CD4-positive, alpha-beta T cell treated with Interleukin-17A for 1 hour (primary cell): ENCODE measurements around the gene SARDH.

Experiments used
- DNase-seq: peaks from one replicate; pipeline ENCODE4 v3.0.0-alpha.2; 2020

Gene SARDH

DNA sequence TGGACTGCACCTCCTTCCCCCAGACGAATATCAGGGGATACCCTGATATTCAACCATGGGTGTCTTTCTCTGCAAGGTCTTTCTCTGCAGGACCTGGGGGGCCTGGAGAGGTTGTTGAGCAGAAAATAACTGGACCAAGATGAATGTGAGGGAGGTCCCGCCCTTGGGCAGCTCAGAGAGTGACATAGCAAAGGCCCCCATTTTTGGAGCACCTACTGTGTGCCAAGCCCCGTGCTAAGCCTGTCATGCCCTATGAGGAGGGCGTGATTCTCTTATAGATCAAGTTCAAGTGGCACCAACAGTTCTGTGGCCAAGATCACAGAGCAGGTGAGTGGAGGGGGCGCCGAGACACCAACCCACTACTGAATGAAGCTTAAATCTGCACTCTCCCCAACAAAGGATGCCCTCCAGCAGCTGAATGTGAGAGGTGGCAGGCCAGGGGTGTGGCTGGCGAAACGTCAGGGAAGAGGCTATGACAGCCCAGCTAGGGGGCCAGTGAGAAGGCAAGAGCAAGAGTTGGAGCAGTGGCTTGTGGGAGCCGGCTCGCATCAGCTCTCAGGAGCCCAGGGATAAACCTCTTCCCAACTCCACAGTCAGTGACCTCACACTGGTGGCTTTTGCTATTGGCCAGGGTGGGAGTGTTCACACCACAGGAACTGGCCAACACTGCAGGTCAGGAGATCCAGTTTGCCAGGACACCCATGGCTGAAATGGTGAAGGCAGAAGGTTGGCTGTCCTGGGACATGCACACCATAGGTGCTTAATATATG, 5.3 kb downstream of the SARDH start:
- DNase-seq = no peak

DNA sequence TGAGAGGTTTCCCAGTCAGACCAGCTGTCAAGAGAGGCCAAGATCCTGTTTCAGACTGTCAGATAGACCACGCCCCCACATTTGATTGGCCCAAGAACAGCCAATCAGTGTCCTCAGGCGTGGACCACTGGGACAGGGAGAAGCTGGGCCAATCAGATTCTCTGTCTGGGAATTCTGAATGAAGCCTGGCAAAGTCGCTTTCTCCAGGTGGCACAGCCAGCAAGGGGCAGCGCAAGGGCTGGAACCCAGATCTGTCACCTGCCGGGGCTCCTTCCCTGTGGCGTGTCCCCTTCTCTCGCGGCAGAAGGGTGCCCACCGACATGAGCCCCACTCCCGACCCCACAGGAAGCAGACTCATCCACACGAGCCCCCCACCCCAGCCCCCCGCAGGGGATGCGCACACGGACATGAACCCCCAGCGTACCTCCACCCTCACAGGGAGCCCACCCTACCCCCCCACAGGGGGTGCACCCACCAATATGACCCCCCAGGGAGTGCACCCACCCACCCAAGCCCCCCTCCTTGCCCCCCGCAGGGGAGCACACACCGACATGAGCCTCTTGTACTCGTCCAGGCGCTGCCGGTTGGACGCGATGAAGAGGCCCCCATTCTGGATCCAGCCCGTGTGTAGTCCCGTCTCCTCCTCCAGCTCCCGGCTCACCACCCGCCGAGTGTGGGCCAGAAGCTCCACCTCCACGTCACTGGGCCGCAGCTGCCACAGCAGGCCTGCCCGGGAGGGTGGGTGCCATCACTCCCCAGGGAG, 6.1 kb downstream of the SARDH start:
- DNase-seq = no peak

DNA sequence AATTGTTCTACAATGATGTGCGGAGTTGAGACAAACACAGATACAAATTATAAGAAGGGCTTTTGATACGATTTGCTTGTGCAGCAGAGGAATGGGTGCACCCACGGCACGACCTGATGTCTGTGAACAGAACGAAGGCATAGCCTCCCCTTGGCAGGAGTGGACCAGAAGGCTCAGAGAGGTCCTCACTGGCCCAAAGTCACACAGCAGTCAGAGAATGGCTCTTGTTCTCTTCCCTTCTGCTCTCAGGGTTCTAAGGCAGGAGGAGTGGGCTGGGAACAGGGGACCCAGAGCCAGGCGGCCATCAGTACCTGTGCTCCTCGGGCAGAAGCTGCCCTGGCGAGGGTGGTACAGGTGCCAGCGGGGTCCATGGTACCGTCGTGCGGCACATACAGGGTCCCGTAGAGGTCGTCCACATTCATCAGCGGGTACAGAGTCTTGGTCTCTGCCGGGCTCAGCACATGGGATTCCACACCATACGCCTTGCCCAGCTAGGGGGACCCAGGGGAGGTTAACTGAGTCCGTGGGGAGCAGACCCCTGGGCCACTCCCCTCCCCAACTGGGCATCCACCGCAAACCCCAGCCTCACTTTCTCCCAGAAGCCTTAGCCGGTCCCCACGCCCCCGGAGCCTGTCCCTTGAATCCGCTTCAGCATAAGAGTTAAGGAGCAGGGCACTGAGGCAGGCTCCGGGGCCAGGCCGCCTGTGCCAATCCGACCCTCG, 7.0 kb downstream of the SARDH start:
- DNase-seq = no peak

DNA sequence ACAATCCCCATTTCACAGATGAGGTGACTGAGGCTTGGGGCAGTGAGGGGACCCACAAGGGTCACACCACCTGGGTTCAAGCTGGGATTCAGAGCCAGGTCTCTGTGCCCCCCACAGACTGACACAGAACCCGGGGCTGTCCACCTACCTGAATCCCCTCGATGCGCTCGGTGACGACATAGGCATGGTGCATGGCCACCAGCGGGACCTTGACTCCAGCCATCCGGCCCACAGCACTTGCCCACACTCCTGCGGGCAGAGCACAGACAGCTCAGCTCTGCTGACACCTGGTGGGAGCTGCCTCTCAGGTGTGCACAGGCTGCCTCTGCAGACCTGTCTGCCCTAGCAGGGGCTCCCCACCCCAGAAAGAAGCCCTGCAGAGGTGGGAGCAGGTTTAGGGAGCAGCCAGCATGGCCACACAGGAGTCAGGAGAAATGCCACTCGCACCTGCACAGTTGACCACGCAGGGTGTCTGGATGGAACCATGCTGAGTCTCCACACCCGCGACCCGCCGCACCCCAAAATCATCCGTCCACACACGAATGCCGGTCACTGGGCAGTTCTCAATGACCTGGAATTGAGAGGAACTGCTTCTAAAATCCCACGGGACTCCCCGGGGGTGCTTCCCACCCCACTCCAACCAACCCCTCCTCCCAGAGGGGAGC, 8.4 kb downstream of the SARDH start:
- DNase-seq = no peak

DNA sequence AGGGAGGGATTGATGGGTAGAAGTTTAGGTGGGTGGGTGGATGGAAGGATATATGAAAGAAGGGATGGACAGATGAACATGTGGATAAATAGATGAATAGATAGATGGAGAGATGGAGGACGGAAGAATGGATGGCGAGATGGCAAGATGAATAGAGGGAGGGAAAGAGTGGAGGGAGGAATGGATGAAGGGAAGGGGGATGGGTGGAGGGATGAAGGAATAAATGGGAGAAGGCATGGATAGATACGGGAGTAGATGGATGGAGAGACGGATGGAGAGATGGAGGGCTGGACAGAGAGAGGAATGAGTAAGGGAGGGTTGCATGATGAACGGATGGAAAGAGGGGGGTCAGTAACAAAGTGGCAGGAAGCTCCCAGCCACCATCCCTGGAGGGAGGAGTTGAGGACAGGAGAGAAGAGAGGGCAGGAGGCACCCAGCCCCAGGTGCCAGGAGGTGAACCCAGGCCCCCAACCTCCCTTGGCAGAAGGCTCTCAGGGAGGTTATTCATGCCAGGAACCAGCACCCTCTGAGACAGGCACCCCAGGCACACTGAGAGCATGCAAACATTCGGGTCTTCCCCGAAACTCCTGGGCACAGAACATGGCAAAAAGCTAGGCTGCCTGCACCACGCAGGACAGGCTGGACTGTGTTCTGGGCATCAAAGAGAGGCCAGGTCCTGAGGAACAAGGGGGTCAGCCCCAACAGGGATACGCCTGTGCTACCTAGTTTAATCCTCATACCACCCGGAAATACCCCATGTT, 9.1 kb downstream of the SARDH start:
- no peak for DNase-seq

DNA sequence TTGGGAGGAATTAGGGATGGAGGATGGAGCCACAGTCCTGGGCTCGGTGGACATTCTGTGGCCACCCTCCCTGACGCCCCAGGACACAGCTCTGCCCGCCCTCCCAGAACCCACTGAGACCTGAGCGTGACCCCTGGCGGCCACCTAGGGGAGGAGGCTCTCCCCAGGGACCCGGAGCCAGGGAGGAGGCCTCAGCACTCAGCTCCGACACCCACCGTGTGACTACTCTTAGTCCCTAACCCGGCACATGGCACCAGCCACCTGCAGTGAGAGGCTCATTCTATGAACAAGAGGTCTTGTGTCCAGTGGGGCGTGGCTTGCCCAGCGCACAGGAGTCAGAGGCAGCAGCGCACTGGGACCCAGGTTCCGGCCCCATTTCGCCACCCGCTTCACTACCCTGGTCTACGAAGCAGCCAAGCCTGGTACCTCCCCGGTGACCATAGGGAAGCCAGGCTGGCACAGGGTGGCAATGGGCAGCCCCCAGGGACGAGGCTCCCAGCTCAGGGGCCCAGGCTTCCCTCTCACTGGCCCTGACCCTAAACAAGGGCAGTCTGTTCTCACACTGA, 10.2 kb downstream of the SARDH start:
- no peak for DNase-seq

DNA sequence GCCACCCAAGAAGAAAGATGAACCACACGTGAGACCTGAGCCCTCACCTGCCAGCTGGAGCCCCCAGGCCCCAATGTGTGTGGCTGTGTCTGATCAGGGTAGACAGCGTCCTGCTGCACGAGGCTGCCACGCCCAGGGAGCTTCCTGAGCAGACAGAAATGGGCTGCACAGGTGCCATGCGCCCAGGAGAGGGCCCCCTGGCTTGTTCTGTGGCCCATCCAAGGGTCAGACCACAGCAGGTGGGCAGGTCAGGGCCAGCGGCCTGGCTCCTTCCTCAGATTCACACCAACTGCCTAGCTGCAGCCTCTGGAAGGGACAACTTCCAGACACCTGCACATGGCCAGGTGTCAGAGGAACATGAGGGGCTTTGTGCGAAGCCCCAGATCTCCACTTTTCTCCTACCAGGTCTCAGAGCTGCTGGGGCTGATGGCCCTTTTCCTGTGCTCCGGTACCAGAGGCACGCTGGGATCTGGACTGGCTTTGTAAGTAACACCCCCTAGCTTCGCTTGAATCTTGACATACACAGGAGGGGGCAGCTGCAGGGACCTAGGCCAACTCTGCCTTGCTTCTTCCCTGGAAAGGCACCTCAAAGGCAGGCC, 10.8 kb downstream of the SARDH start:
- no peak for DNase-seq

DNA sequence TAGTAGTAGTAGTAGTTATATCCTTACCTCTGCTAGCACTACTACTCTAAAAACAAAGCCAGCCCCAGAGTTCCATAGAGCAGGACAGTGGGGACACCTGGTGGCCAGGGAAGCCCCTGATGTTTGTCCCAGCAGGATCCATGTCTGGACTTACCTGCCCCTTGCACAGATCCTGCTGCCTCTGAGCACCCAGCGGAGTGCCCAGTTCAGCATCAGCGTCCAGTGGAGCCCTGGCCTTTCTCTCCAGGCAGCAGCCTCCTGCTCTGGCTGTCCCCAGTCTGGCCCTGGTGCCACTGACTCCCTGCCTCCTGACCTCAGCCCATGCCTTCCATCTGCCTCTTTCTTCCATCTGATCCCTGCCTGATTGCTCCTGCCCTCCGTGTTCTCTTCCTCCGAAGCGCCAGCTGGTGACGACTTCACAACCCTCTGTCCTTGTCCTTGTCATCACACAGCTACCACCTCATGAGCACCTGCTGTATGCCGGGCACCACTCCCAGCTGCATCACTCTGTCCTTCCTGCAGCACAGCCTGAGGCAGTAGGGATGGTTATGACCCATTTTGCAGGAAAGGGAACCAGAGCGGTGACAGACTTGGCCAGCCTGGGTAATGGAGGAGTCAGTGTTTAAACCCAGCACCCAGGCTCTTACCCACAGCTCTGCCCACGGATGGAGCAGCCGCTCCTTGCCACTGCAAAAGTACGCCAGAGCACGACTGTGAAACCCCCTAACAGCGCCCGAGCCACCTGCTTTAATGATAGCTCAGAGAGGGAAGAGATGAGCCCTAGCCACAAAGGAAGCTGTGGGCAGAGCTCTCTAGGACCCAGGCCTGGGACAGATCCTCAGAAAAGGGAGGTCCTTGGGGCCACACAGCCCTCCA, 11.5 kb downstream of the SARDH start:
- peak; percentile 66 for DNase-seq

DNA sequence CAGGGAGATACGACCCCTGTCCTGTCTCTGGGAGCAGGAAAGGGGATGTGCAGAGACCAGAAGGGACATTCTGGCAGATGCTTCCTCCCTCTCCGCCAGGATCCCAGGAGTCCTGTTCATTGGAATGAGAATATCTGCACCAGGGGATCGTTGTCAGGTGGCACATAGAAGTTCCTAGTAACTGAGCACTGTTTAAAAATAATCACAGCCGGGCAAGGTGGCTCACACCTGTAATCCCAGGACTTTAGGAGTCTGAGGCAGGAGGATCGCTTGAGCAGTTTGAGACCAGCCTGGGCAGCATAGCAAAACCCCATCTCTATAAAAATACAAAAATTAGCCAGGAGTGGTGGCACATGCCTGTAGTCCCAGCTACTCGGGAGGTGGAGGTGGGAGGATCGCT, 12.3 kb downstream of the SARDH start:
- DNase-seq = no peak

DNA sequence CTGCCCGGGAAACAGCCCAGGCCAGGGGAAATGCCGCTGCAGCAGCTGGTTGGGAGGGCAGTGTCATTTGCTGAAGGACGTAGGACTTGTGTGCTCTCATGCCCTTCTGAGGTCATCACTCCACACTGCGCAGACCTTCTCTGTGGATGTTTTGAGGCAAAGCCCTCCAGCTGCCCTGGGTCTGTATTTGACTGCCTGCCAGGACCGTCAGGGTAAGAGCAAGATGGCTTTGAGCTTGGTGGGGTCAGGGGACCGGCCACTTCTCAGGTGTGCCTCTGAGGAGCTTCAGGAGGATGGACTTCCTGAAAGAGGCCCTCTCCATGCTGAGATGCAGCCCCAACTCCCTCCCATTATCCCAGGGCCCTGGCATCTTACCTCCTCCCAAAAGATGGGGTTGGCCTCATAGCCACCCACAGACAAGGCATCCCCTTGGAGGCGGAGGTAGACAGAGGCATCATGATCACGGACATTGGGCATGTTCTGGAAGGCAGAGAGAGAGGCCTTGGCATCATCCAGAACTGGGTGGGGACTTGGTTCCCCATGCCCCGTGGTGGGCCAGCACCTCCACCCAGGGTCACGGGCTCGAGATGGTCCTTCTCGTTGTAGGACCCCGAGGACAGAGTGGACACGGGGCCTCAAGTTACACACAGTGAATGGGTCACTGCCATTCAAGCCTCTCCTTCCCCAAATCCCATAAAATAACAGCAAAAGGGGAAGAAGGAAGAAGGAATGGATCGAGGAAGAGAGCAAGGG, 19.4 kb downstream of the SARDH start:
- no peak for DNase-seq

DNA sequence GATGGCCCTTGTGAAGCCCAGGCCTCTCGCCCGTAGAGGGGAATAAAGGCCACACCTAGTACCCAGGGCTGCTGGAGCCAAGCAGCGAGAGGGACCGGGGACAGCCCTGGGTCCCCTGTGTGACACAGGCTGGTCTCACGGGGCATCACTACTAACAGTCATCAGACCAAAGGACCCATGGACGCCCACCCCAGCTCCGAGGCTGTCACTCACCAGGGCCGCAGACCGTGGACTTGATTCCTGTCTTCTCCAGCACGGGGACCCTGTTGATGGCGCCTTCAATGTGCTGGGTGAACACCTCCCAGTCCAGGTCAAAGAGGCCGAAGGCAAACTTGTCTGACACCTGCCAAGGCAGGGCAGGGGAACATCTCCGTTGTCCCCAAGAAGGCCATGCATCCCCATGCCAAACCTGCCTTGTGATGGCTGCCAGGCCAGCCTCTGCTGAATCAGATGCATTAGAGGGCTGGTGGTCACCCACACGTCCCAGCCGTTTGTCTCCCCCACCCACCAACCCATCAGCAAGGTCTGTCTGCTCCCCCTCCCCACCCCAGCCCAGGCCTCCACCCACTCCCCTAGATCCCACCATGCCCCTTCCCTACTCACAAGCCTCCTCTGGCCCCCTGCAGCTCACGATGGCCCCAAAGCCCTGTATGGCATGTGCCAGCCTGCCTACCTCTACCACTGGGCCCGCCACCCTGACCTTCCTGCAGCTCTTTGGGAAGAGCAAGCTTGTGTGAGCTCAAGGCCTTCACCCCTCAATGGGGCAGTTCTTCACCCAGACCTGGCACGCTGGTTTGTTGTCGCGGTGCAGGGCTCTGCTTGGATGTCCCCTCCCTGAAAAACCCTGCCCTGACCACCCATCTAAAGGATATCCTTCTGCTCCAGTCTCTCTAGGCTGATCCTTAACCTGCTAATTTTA, 20.8 kb downstream of the SARDH start:
- DNase-seq = no peak

DNA sequence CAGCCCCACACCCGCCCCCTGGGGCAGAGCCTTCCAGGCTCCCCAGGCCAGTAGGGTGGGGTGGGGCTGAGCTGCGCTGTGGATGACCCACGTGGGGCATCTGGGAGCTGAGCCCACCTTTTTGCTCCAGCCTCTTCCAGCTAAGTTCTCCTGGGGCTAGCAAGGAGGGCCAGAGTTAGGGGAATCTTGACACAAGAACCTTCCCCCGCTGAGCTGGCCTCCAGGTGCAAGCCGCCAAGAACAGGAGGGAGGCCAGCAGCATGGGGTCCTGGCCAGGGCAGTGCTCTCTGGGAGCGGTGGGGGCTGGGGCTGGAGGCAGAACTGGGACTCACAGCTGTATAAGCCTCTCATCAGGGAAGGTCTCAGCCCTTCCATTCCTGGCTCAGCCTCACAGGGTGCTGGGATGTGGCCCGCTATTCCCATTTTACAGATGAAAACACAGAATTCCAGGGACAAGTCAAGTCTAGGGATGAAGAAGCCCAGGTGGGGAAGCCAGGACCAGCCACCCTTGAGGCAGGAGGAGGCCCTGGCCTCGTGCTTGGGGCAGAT, 21.5 kb downstream of the SARDH start:
- no peak for DNase-seq

DNA sequence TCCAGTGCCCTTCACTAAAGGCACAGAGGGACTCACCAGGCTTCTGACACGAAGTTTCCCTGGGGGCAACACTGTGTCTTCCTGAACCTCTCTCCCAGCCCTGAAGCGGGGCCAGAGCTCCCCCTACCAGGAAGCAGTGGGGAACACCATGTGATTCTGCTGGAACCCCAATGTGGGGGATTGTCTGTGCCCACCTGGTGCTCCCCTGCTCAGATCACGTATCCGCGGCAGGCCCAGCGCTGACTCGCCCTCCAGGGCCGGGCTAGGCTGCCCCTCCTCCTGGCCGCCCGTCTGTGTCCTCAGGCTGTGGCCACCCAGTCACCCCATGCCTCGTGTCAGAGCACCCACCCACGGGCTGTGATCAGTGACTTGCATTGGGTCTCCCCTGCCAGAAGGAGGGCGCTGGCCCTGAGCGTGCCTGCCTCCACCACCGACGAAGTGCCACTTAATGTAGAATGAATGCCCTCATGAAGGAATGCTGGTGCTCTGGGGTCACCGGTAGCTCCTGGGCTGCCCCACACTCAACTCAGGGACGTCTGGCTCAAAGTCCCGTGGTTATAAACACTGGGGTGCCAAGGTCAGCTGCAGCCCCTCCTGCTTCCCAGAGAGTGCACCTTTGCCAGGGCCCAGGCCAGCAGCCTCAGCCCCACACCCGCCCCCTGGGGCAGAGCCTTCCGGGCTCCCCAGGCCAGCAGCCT, 22.1 kb downstream of the SARDH start:
- DNase-seq = peak; percentile 27

DNA sequence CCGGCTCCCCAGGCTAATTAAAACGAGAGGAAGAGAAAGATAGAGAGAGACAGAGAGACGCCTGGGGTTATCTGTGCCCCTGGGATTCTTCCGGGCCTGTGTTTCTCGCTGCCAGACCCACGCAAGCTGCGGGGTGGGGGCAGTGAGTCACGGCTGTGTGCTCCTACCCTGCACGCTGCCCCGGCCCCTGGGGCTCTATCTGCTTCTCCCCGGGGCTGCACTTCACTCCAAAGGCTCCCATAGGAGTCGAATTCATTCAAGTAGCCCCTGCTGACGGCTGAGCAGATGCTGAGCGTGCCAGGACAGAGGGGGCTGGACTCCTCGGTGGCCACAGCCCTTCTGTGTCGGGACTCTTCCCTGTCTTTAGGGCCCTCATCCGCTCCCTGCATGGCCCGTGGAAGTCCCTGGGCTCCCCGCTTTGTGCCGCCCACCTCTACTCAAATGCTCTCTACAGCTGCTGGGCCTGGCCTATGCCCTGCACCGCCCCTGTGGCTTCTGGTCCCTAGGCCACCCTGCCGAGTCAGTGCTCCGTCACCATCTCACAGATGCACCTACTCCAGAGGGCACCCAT, 22.8 kb downstream of the SARDH start:
- DNase-seq = no peak

DNA sequence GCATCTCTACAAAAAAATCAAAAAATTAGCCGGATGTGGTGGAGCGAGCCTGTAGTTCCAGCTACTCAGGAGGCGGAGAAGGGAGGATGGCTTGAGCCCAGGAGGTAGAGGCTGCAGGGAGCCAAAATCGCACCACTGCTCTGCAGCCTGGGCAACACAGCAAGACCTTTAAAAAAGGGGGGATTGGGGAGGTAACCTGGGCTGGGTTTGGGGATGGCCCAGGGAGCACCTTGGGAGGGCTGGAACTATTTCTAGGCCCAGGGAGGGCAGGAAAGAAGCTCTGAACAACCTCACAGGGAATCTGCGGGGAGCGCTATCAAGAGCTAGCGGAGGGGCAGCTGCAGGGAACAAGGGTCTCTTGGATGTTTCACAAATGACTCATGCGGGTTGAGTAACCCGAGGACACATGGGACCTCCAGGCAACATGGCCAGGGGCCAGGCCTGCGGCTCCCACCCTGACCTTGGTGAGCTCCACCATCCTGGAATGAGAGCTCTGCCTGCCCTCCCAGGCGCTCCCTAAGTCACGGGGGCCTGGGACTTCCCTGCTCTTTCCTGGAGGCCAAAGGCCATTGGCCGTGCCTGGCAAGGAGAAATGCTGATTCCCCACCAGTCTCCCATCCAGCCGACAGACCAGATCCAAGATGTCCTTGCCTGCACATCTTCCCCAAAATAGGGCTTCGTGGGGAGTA, 23.4 kb downstream of the SARDH start:
- DNase-seq = no peak

DNA sequence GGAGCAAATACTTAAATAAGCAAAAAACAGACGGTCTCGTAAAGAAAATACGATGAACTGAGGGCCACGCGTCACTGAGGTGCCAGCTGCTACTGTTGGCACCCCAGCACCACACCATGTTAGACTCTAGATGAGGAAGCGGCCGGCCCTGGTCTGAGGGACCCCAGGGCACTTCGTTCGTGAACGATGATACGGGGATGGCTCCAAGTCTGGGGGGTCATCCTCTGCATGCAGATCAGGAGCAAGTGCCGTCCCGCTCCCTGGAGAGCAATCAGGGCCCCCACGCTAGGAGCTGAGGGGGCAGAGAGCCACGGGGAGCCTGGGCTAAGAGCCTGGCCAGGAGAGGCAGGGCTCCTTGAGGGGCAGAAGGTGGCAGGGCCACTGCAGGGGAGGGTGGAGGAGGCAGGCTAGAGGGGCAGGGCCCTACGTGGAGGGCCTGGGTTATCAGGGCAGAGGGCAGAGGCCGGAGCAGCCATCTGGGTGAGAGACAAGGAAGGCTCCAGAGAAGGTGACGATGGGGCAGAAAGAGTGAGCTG, 24.1 kb downstream of the SARDH start:
- no peak for DNase-seq
